G401.6 (cell line): ENCODE results near the gene GNAL.

Source experiments
- FAIRE-seq: peaks from 2 replicates; lab custom pipeline; 2012; peaks lifted over from hg19 to GRCh38; lab: Jason Lieb, UNC

Gene GNAL

GRCh38 chr18:11810379-11810778 is 121.3 kb downstream of the GNAL start:
- FAIRE-seq, result no peak

- FAIRE-seq, result no peak
Measured at GRCh38 chr18:11811009-11811408, 121.9 kb downstream of the GNAL start.

- no peak for FAIRE-seq
Measured at GRCh38 chr18:11817229-11817628, 128.2 kb downstream of the GNAL start.

- FAIRE-seq, result no peak
Measured at GRCh38 chr18:11818486-11819203, 129.6 kb downstream of the GNAL start.

GRCh38 chr18:11819938-11820337 is 130.9 kb downstream of the GNAL start:
- FAIRE-seq, result no peak

GRCh38 chr18:11820697-11821096 is 131.6 kb downstream of the GNAL start:
- FAIRE-seq, result no peak

- FAIRE-seq, result no peak
Measured at GRCh38 chr18:11821208-11821607, 132.1 kb downstream of the GNAL start.

GRCh38 chr18:11821643-11822237 is 132.7 kb downstream of the GNAL start:
- FAIRE-seq, result no peak

- FAIRE-seq, result no peak
Measured at GRCh38 chr18:11823545-11823944, 134.5 kb downstream of the GNAL start.

- FAIRE-seq, result no peak
Measured at GRCh38 chr18:11826836-11827235, 137.8 kb downstream of the GNAL start.

- FAIRE-seq, result no peak
Measured at GRCh38 chr18:11828786-11829432, 139.8 kb downstream of the GNAL start.

GRCh38 chr18:11830585-11830984 is 141.5 kb downstream of the GNAL start:
- no peak for FAIRE-seq

- no peak for FAIRE-seq
Measured at GRCh38 chr18:11831921-11832320, 142.9 kb downstream of the GNAL start.

GRCh38 chr18:11834772-11835171 is 145.7 kb downstream of the GNAL start:
- no peak for FAIRE-seq

GRCh38 chr18:11839556-11839955 is 150.5 kb downstream of the GNAL start:
- no peak for FAIRE-seq

- no peak for FAIRE-seq
Measured at GRCh38 chr18:11840493-11840892, 151.4 kb downstream of the GNAL start.

- no peak for FAIRE-seq
Measured at GRCh38 chr18:11842562-11842961, 153.5 kb downstream of the GNAL start.

GRCh38 chr18:11844436-11844835 is 155.4 kb downstream of the GNAL start:
- FAIRE-seq, result no peak

- no peak for FAIRE-seq
Measured at GRCh38 chr18:11845654-11846053, 156.6 kb downstream of the GNAL start.

GRCh38 chr18:11847811-11848210 is 158.7 kb downstream of the GNAL start:
- FAIRE-seq, result no peak

GRCh38 chr18:11849279-11849678 is 160.2 kb downstream of the GNAL start:
- FAIRE-seq, result no peak

- FAIRE-seq, result no peak
Measured at GRCh38 chr18:11849841-11850634, 161.0 kb downstream of the GNAL start.

GRCh38 chr18:11850821-11851145 is 161.7 kb downstream of the GNAL start:
- no peak for FAIRE-seq
